ENCODE results near the gene DLGAP1.

DLGAP1 gene

DNA sequence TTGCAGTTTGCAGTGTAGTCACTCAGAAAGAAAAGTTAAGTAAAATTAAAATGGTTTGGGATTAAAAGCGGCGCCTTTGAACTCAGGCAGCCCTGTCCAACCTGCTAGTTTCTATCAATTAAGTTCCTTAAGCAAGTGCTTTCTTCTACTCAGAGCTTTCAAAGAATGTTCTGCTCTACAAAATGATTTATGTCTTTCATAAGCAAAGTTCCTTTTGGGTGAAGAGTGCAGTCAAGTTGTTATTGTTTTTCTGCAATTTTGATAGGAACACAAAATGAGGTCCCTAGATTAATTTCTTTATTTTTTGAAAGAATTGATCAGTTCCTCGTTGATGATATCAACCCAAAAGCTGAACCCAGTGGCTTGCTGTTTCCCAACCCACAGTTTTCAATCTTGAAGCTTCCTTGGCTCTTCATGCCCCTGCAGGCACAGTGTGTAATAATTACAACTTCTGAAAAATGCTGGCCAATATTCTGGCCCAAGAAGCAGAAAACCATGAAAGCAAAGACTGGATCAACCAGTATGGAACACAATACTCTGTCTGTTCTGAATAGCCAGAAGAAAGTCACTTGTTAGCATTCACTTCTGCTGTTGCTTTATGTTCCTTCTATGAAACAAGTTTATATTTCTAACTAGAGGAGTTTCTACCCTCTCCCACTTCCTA, 916.0 kb downstream of the DLGAP1 start:
- no peak for DNase-seq (ENCODE audit: low read depth in 2 of 2)

DNA sequence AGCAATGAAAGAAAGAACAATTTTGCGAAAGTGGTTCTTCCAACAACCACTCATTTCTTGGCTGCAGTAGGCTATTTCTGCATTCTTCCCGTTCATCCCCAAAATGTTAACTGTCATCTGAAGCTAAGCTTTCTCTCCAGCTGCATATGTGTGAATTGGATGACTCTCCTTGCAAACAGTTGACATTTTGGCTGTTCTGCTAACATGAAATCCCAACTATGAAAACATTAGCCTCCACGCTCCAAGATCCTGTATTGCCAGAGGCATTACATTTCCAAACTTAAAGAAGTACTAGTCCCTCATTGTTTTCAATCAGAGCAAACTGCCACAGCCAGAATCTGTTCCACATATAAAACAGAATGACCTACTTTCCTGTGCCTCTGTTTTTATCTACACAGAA, 916.7 kb downstream of the DLGAP1 start:
- DNase-seq (ENCODE audit: low read depth in 2 of 2) = no peak

DNA sequence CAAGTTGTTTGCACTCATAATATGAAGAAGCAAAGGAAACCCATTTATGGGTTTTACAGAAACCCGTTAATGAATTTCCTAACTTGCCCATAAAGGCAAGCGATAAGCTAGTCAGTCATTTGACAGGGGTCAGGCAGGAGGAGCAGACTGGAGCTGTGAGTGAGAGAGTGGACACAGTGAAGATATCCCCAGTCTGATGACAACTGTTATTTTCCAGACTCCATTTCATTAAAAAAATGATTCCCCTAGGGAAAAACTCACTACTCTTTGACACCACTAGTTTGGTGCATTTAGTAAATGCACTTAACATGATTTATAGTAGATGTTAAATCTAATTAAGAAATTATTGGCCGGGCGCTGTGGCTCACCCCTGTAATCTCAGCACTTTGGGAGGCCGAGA, 924.3 kb downstream of the DLGAP1 start:
- no peak for DNase-seq (ENCODE audit: low read depth in 2 of 2)

DNA sequence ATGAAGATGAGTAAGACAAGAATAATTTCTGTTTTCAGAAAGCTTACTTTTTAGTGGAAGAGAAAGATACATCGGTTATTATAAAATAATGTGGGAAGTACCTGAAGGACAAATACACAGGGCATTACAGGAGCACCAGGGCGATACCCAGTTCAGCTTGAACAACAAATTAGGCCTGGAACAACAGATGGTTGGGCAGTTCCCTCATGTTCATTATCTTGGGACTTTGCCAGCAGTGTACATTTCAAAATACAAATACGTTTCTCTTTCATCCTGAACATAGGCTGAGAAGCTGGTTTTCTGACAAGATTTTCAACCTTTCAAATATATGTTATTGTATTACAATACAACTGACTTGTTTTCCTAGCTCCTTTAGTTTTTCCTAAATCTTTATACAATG, 925.5 kb downstream of the DLGAP1 start:
- DNase-seq (ENCODE audit: low read depth in 2 of 2) = no peak

DNA sequence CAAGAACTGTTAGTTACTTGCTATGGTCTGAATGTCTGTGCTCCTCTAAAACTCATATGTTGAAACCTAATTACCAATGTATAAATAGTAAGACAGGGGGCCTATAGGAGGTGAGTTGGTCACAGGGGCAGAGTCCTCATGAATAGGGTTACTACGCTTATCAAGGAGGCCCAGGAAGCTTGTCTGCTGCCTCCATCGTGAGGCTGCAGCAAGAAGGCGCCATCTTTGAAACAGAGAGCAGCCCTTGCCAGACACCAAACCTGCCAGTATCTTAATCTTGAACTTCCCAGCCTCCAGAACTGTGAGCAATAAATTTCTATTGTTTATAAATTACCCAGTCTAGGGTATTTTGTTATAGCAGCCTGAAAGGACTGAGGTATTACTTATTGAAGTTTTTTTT, 926.0 kb downstream of the DLGAP1 start:
- no peak for DNase-seq (ENCODE audit: low read depth in 2 of 2)

DNA sequence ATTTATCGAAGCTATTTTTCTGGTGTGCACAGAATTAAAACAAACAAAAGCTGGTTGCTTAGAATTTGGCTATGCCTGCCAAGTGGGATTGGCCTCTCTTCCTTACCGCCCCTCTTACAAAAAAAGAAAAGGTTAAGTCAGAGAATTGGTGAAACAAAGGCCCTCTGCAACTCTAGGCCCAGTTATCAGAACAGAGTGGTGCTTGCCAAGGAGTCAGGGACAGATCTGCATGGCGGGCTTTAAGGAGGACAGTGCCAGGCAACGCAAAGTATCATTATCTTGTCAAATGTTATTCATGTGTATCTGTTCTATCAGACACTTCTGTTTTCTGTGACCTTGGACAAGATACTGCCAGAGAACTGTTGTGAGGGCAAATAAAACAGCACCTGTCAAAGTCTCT, 926.9 kb downstream of the DLGAP1 start:
- DNase-seq (ENCODE audit: low read depth in 2 of 2) = no peak

DNA sequence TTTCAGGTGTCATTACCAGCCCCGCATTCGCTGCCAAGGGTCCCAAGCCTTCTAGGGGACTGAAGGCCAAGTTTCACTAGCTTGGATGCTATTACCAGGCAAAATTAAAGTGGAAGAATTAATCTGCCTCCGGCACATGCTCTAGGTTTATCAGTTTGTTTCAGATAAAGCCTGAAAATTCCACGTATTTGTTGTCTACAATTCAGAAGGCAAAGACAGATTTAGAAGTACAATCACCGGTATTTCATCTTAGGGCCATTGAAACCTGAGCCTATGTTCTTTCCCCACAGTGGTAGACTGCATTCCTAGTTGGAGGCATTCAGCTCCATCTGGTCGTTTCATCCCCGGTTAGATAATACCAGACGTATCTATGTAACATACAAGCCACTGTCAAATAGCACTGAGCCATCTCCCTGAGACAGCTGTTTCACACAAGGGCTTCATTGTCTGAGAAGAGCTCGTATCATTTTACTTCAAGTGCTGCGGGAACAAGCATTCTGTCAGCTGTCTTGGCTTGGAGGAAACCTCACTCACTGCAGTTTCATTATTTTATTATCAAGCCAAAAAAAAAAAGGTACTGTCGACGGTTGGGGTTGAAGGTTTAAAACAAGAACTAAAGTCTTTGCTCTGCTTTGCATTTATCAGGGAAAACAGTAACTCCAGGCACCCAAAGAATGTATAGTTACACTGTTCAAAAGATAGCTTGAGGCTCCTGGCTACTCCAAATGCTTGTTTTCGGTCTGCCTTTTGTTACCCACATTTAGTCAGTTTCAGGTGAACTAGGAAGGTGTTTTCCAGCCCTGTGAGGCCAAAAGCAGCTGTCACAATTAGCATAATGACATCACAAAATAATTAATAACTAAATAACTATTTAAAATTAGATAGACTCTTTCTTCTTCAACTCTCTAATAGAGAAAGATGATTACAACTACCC, 928.4 kb downstream of the DLGAP1 start:
- no peak for DNase-seq (ENCODE audit: low read depth in 2 of 2)

DNA sequence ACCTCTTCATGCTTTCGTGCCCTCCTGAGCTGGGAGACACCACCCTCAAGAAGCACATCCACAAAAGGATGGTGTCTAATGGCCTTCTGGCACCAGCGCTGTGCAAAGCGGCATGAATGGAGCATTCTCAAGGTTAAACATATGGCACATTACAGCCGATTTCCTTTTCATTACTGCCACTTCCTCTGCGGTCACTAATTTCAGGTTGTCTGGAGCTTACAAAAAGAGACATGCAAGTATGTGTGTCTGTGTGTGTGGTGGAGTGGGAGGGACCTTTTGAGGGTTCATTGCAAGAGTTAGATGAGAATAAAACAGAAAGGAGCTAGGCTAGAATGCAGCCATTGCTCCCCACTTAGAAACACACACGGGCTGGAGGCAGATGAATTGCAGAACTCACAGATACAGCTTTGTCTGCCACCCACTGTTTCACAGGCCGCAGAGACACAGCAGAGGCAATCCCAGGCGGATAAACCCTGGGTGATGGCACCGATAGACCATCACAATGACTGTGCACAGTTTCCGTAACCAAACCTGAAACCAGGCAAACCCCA, 929.2 kb downstream of the DLGAP1 start:
- DNase-seq (ENCODE audit: low read depth in 2 of 2) = no peak

- no peak for DNase-seq (ENCODE audit: low read depth in 2 of 2)
Measured at GRCh38 chr18:3524706-3525105, 930.4 kb downstream of the DLGAP1 start.

GRCh38 chr18:3520230-3521085, 934.6 kb downstream of the DLGAP1 start:
- DNase-seq (ENCODE audit: low read depth in 2 of 2) = no peak

GRCh38 chr18:3514312-3515216, 940.5 kb downstream of the DLGAP1 start:
- no peak for DNase-seq (ENCODE audit: low read depth in 2 of 2)

GRCh38 chr18:3513481-3513880, 941.6 kb downstream of the DLGAP1 start:
- no peak for DNase-seq (ENCODE audit: low read depth in 2 of 2)

GRCh38 chr18:3511980-3512379, 943.1 kb downstream of the DLGAP1 start:
- DNase-seq (ENCODE audit: low read depth in 2 of 2) = no peak

GRCh38 chr18:3510896-3511295, 944.2 kb downstream of the DLGAP1 start:
- DNase-seq (ENCODE audit: low read depth in 2 of 2) = no peak

DNA sequence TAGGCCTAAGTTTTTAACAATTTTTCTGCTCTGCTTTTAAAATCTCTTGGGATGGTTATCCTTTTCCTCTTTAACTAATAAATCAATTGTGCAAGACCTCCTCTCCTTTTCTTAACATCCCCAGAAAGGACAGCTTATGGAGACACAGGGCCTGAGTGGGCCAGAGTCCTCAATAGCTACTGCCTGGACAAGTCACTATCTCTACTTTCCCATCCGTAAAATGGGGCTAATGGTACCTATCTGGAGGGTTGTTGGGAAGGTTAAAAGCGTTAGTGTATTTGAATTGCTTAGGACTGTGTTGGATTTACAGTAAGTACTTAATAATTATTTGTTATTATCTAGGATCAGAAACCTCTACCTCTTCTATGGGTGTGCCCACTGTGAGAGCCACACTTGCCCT, 945.1 kb downstream of the DLGAP1 start:
- no peak for DNase-seq (ENCODE audit: low read depth in 2 of 2)

DNA sequence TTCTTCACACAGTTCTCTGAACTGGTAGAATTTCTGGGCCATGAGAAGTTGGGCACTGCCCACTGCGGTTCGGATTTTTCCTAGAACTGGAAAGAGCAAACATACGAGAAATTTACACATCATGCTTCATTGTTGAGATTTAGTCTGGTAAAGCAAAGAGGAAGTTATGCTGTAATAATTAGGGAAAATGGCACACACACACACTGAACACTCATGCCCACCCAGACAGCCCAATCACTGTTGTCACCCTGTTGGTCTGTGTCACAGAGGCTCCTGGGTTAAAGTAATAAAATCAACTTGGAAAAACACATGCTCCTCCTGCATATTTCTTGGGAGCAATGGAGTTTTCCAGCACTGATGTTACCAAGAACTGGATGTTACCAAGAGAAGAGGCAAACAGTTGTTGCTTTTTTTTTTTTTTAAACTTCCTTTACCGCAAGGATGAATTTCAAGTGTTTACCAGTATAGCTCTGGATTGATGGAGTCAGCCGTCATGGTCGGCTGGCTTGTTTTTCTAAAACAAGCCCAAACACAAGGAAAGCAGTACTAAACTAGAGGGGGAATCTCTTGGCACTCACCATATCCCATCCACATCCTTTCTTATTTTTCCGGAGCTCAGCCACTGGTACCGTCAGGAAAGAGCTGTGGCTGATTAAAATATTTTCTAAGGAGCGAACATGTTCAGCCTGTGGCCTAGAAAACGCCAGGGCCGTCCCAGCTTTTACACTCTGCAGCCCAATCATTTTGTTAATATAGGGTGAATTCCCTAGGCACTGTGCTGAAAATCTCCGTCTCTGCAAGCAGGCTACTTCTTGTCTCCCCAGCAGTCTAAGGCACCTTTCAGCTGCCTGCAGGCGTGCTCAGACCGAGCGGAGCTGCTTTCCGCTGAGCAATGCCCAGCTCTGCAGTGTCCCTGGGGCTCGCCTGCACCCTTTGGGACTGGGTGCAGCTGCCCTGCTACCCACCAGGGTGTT, 946.2 kb downstream of the DLGAP1 start:
- no peak for DNase-seq (ENCODE audit: low read depth in 2 of 2)

DNA sequence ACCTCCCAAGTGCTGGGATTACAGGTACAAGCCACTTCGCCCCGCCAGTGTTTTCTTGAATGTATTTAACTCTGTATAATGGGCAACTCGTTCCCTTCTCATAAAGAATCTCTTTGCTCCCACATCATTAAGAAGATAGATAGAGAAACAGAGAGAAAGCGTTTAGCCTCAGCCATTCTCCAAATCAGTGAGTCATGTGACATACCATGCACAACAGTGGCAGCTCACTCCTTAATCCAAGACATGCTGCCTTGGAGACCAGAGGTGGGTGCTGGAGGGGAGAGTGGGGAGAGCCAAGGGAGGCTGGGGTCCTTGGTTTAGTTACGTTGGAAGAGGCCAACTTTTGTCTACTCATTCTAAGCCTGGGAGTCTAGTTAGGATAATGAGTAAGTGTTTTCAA, 950.5 kb downstream of the DLGAP1 start:
- no peak for DNase-seq (ENCODE audit: low read depth in 2 of 2)

DNA sequence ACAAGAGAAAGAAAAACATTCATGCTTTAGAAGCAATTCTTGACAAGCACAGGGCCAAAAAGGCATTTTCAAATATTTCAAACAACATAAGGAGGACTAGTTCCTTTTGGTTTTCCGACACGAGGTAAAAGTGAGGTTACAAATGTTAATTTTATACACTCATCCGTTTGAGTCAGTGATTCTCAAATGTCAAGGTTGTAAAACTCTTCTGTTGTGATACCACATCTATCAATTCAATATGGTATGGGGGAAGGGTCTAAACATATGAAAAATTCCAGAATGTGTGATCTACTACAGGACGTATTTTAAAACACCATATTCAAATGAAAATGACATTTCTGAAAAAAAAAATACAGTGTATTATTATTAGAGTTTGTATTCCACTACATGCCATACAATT, 952.5 kb downstream of the DLGAP1 start:
- DNase-seq (ENCODE audit: low read depth in 2 of 2) = no peak

- DNase-seq (ENCODE audit: low read depth in 2 of 2) = no peak
Measured at GRCh38 chr18:3500016-3500415, 955.1 kb downstream of the DLGAP1 start.

DNA sequence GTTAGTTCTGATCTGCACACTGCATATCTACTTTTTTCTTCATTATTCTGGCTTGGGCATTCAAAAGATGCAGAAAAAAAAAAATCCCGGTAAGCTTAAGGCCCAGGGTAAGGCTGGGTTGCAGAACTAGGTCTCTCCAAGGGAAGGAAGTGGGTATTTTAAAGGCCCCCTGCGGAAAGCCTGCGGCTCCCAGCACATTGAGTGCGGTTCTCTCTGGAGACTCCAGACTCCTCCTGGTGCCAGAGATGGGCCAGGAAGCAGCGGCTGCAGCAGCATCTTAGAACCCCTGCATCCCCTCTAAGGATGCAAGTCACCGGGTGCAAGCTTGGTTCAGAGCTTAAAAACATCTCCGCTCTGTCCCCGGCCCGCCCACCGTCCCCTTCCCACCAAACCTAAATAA, 955.6 kb downstream of the DLGAP1 start:
- DNase-seq (ENCODE audit: low read depth in 2 of 2) = no peak

Measured in stimulated activated CD8-positive, alpha-beta memory T cell treated with anti-CD3 and anti-CD28 coated beads, Interleukin-15, amount 100 ng/mL, for 4 hours (primary cell).